ENCODE results near the gene PRKCH.

PRKCH gene

DNA sequence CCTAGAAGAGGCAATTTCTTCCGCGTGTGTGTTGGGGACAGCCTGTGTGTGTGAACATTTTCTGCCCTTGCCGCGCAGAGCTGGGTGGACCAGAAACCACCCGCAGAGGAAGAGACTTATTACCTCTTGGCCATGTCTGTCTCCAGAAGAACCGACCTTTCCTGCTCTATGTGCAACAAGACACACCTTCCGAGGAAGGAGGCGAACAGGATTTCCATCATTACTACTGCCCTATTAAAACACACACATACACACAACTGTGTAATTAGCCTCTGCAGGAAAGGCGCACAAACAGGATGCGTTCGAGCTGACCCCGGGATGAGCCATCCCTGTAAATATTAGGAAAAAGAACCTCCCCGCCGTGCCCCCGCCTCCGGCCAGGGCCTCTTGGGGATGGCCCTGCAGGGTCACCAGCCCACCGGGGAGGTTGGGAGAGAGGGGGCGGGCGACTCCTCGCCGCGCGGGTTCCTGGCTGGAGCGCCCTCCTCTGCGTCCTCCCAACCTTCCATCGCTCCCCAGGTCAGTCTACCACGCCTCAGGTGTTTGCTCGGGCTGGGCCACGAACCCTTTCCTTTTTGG lies 484 bp upstream of the PRKCH start:
- Histone ChIP-seq H3K4me3 (replicated peaks; ENCODE audit: insufficient read depth, low read length) (peak overlapping the region; percentile 63), H3K27me3 (ENCODE audit: insufficient read depth, poor library complexity, severe bottlenecking) (peaks cover 36% of the 10 kb centered on the region), H3K27ac (replicated peaks) (no peak overlapping the region)
- no peak for TF ChIP-seq REST (IDR thresholded peaks at IDR 0.05; ENCODE audit: insufficient replicate concordance, low read depth)
- no peak for TF ChIP-seq SPI1 (IDR thresholded peaks at IDR 0.05; ENCODE audit: borderline replicate concordance, low read depth)
- TF ChIP-seq, protein P1, sequence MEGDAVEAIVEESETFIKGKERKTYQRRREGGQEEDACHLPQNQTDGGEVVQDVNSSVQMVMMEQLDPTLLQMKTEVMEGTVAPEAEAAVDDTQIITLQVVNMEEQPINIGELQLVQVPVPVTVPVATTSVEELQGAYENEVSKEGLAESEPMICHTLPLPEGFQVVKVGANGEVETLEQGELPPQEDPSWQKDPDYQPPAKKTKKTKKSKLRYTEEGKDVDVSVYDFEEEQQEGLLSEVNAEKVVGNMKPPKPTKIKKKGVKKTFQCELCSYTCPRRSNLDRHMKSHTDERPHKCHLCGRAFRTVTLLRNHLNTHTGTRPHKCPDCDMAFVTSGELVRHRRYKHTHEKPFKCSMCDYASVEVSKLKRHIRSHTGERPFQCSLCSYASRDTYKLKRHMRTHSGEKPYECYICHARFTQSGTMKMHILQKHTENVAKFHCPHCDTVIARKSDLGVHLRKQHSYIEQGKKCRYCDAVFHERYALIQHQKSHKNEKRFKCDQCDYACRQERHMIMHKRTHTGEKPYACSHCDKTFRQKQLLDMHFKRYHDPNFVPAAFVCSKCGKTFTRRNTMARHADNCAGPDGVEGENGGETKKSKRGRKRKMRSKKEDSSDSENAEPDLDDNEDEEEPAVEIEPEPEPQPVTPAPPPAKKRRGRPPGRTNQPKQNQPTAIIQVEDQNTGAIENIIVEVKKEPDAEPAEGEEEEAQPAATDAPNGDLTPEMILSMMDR (IDR thresholded peaks at IDR 0.05; ENCODE audit: insufficient read depth, low read length): no peak
- no peak for TF ChIP-seq GABPA (IDR thresholded peaks at IDR 0.05; ENCODE audit: low read depth)
- no peak for TF ChIP-seq POLR2AphosphoS5 (IDR thresholded peaks at IDR 0.05; ENCODE audit: low read depth)
- no peak for DNase-seq (ENCODE audit: low read depth in 1 of 2, low spot score in 1 of 2)

DNA sequence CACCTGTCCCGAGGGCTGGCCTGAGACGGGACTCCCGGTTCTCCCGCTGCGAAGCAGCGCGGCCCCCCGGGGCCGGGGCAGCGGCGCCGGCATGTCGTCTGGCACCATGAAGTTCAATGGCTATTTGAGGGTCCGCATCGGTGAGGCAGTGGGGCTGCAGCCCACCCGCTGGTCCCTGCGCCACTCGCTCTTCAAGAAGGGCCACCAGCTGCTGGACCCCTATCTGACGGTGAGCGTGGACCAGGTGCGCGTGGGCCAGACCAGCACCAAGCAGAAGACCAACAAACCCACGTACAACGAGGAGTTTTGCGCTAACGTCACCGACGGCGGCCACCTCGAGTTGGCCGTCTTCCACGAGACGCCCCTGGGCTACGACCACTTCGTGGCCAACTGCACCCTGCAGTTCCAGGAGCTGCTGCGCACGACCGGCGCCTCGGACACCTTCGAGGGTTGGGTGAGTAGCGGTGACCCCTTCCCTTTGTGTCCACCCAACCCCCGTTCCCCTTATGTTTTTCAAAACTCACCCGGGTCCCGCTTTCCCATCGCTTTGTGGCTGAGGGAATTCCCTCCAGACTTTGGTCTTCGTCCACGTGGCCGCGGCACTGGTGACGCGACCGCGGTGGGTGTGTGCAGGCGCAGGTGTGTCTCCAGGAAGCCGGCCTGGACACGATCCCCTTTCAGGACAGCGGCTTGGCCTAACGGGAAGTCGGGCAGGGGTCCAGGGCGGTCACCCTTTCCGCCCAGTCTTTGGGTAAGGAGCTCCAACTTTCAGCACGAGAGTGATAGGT lies 826 bp downstream of the PRKCH start:
- H3K27ac ChIP-seq (replicated peaks): no peak overlapping the region
- no peak for TF ChIP-seq SPI1 (IDR thresholded peaks at IDR 0.05; ENCODE audit: borderline replicate concordance, low read depth)
- TF ChIP-seq GABPA (IDR thresholded peaks at IDR 0.05; ENCODE audit: low read depth): no peak
- TF ChIP-seq, protein P1 (IDR thresholded peaks at IDR 0.05; ENCODE audit: insufficient read depth, low read length): no peak
- TF ChIP-seq REST (IDR thresholded peaks at IDR 0.05; ENCODE audit: insufficient replicate concordance, low read depth): no peak
- TF ChIP-seq POLR2AphosphoS5 (IDR thresholded peaks at IDR 0.05; ENCODE audit: low read depth): no peak
- no peak for DNase-seq (ENCODE audit: low read depth in 1 of 2, low spot score in 1 of 2)
- H3K27me3 ChIP-seq (ENCODE audit: insufficient read depth, poor library complexity, severe bottlenecking): peaks cover 36% of the 10 kb centered on the region
- peak overlapping the region; percentile 63 for H3K4me3 ChIP-seq (replicated peaks; ENCODE audit: insufficient read depth, low read length)

DNA sequence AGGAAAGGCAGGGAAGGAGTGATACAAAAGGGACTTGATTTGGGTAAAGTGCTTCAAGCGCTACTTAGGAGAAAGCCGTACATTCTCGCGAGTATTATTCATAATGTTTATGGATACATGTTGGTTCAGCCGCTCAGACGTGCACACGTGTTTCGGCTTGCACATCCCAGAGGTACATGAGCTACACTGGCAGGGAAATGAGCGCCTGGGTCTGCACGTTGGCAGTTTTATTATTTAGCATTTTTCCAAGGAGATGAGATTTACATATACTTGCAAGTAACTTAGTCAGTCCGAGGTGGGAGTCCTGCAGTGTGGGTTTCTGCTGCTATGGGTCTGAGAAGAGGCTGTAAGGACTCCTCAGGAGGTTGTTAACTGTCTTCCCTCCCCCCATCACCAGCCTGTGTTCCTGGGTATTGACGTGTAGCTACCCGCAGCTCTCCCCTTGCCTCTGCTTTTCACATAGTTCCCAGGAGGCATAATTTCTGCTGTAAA lies 1.5 kb downstream of the PRKCH start:
- DNase-seq (ENCODE audit: low read depth in 1 of 2, low spot score in 1 of 2): no peak
- H3K27ac ChIP-seq (replicated peaks): no peak overlapping the region
- H3K27me3 ChIP-seq (ENCODE audit: insufficient read depth, poor library complexity, severe bottlenecking): peaks cover 36% of the 10 kb centered on the region
- TF ChIP-seq GABPA (IDR thresholded peaks at IDR 0.05; ENCODE audit: low read depth) (no peak), SPI1 (IDR thresholded peaks at IDR 0.05; ENCODE audit: borderline replicate concordance, low read depth) (no peak), POLR2AphosphoS5 (IDR thresholded peaks at IDR 0.05; ENCODE audit: low read depth) (no peak), REST (IDR thresholded peaks at IDR 0.05; ENCODE audit: insufficient replicate concordance, low read depth) (no peak)
- TF ChIP-seq, protein P1 (IDR thresholded peaks at IDR 0.05; ENCODE audit: insufficient read depth, low read length): no peak
- H3K4me3 ChIP-seq (replicated peaks; ENCODE audit: insufficient read depth, low read length): no peak overlapping the region
